MM.1S (cell line): ENCODE data around the gene ECHDC3.

ENCODE experiments used
- DNase-seq: peaks from one replicate; pipeline ENCODE4 v3.0.0-alpha.2; 2015
- H2AFZ ChIP-seq: fragments of 300-600 bp; sonication (generic); 2 replicates; pipeline ENCODE4 v1.6.0; 2016; ENCODE audit warnings: antibody characterized with exemption, low read length
- H3F3A ChIP-seq: fragments of 300-600 bp; sonication (generic); 2 replicates; pipeline ENCODE4 v1.6.1; 2016; ENCODE audit warnings: mild to moderate bottlenecking, antibody characterized with exemption, low read length, moderate library complexity, mixed read lengths; ENCODE audit not compliant: insufficient read depth
- H3K27ac ChIP-seq: fragments of 300-600 bp; sonication (generic); 2 replicates; pipeline ENCODE4 v1.5.1; 2016; ENCODE audit warnings: mild to moderate bottlenecking, low read length
- H3K27me3 ChIP-seq: fragments of 300-600 bp; sonication (generic); replicated peaks from 2 replicates; pipeline ENCODE4 v1.6.0; 2016; ENCODE audit warnings: low read length; ENCODE audit not compliant: insufficient read depth
- H3K36me3 ChIP-seq: fragments of 300-600 bp; sonication (generic); replicated peaks from 2 replicates; pipeline ENCODE4 v1.6.1; 2016; ENCODE audit warnings: mild to moderate bottlenecking, low read length, mixed read lengths; ENCODE audit not compliant: insufficient read depth
- H3K4me1 ChIP-seq: fragments of 300-600 bp; sonication (generic); 2 replicates; pipeline ENCODE4 v1.6.1; 2016; ENCODE audit warnings: low read length, mixed read lengths
- H3K4me2 ChIP-seq: fragments of 300-600 bp; sonication (generic); 2 replicates; pipeline ENCODE4 v1.6.0; 2016; ENCODE audit warnings: low read depth, low read length
- H3K4me3 ChIP-seq: fragments of 300-600 bp; sonication (generic); 2 replicates; pipeline ENCODE4 v1.5.1; 2016; ENCODE audit warnings: low read length, mixed read lengths
- H3K79me2 ChIP-seq: fragments of 300-600 bp; sonication (generic); 2 replicates; pipeline ENCODE4 v1.6.1; 2016; ENCODE audit warnings: mixed run types, low read length, mixed read lengths
- H3K9ac ChIP-seq: fragments of 300-600 bp; sonication (generic); 2 replicates; pipeline ENCODE4 v1.6.1; 2016; ENCODE audit warnings: low read length, mixed read lengths
- H3K9me2 ChIP-seq: fragments of 300-600 bp; sonication (generic); replicated peaks from 2 replicates; pipeline ENCODE4 v1.6.1; 2016; ENCODE audit warnings: mild to moderate bottlenecking, low read length, mixed read lengths; ENCODE audit not compliant: insufficient read depth
- H3K9me3 ChIP-seq: fragments of 300-600 bp; sonication (generic); replicated peaks from 2 replicates; pipeline ENCODE4 v1.6.1; 2016; ENCODE audit warnings: mild to moderate bottlenecking, low read length, mixed read lengths; ENCODE audit not compliant: insufficient read depth
- H4K20me1 ChIP-seq: fragments of 300-600 bp; sonication (generic); 2 replicates; pipeline ENCODE4 v1.6.1; 2016; ENCODE audit warnings: mild to moderate bottlenecking, low read length, moderate library complexity, mixed read lengths; ENCODE audit not compliant: insufficient read depth
- EZH2 ChIP-seq: fragments of 300-600 bp; sonication (generic); optimal IDR thresholded peaks from 2 replicates; pipeline ENCODE3; 2017; ENCODE audit warnings: low read depth, mild to moderate bottlenecking, antibody characterized with exemption, low read length, mixed read lengths
- EZH2phosphoT487 ChIP-seq: fragments of 300-600 bp; sonication (generic); IDR thresholded peaks from 2 replicates; pipeline ENCODE4 v1.6.1; 2018; ENCODE audit warnings: antibody characterized with exemption, low read length
- TF ChIP-seq, protein P1 (sequence below): fragments of 300-600 bp; sonication (generic); IDR thresholded peaks from 2 replicates; pipeline ENCODE4 v1.5.1; 2016; ENCODE audit warnings: antibody characterized with exemption, low read length, mixed read lengths

ECHDC3 gene

DNA sequence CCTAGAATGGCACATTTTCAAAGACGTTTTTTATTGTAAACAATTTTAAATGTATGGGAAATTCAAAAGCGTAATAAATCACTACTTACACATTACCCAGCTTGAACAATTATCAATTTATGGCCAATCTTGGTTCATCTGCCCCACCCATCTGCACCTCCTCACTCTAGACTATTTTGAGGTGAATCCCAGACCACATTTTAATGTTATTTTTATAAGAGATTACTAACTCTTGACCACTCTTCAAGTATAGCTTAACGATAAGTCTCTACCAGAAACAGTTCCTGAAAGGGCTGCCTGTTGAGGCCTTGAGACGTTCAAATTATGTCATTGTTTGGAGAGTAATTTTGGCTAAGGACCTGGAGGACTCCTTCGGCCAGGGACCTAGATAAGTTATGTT is 33.2 kb downstream of the ECHDC3 start:
- DNase-seq, result no peak
- Histone ChIP-seq H3K9me2 (no peaks in the 10 kb centered on the region), H4K20me1 (no peaks in the 10 kb centered on the region), H3K4me3 (no peak overlapping the region), H3K27ac (no peak overlapping the region), H3K36me3 (no peaks in the 10 kb centered on the region), H3F3A (no peaks in the 10 kb centered on the region), H3K4me2 (no peak overlapping the region), H3K4me1 (no peaks in the 10 kb centered on the region), H3K9me3 (no peaks in the 10 kb centered on the region), H3K27me3 (no peaks in the 10 kb centered on the region), H3K9ac (no peak overlapping the region), H3K79me2 (no peaks in the 10 kb centered on the region), H2AFZ (no peak overlapping the region)
- TF ChIP-seq EZH2, result no peak
- TF ChIP-seq EZH2phosphoT487, result no peak
- TF ChIP-seq, protein P1, sequence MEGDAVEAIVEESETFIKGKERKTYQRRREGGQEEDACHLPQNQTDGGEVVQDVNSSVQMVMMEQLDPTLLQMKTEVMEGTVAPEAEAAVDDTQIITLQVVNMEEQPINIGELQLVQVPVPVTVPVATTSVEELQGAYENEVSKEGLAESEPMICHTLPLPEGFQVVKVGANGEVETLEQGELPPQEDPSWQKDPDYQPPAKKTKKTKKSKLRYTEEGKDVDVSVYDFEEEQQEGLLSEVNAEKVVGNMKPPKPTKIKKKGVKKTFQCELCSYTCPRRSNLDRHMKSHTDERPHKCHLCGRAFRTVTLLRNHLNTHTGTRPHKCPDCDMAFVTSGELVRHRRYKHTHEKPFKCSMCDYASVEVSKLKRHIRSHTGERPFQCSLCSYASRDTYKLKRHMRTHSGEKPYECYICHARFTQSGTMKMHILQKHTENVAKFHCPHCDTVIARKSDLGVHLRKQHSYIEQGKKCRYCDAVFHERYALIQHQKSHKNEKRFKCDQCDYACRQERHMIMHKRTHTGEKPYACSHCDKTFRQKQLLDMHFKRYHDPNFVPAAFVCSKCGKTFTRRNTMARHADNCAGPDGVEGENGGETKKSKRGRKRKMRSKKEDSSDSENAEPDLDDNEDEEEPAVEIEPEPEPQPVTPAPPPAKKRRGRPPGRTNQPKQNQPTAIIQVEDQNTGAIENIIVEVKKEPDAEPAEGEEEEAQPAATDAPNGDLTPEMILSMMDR, result no peak

DNA sequence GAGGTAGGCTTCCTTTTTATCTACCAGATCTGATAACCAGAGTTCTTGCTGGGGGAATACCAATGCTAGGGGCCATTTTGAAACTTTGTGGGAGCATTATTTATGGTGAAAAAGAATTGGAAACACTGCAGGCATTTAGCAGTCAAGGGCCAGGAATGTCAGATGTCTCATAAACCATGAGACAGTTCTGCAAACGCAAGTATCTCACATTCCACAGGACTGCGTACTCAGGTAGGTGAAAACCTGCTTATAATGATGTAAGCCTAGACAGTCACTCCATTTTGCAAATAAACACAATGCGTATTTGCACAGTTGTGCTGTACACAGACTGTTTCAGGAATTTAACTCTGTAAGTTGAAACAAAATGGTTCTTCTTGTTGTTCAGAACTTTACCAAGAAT is 33.9 kb downstream of the ECHDC3 start:
- Histone ChIP-seq H3K36me3 (no peaks in the 10 kb centered on the region), H3K27ac (no peak overlapping the region), H3F3A (no peaks in the 10 kb centered on the region), H3K4me2 (no peak overlapping the region), H3K9me3 (no peaks in the 10 kb centered on the region), H4K20me1 (no peaks in the 10 kb centered on the region), H3K4me3 (no peak overlapping the region), H3K27me3 (no peaks in the 10 kb centered on the region), H3K9me2 (no peaks in the 10 kb centered on the region), H2AFZ (no peak overlapping the region), H3K9ac (no peak overlapping the region), H3K79me2 (no peaks in the 10 kb centered on the region), H3K4me1 (no peaks in the 10 kb centered on the region)
- TF ChIP-seq, protein P1, result no peak
- TF ChIP-seq EZH2 (no peak), EZH2phosphoT487 (no peak)
- DNase-seq, result no peak

DNA sequence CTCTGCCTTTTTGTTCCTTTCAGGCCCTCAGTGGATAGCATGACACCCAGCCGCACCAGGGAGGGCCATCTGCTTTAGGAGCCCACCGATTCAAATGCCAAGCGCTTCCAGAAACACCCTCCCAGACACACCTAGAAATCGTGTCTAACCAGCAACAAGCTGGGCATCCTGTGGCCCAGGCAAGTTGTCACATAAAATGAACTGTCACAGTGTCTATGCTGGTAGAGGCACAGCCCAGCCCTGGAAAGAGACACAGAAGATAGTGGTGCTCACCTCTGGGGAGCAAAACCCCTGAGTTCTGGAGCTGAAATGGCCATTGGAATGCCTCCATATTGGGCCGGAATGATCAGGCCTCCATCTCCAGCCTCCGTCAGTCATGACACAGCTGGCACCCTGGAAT is 38.9 kb downstream of the ECHDC3 start:
- Histone ChIP-seq H4K20me1 (no peaks in the 10 kb centered on the region), H2AFZ (no peak overlapping the region), H3K9me2 (no peaks in the 10 kb centered on the region), H3F3A (no peaks in the 10 kb centered on the region), H3K36me3 (no peaks in the 10 kb centered on the region), H3K27me3 (no peaks in the 10 kb centered on the region), H3K9ac (no peak overlapping the region), H3K79me2 (no peaks in the 10 kb centered on the region), H3K4me3 (no peak overlapping the region), H3K4me1 (peaks cover 5% of the 10 kb centered on the region; the same call in 1 of the 2 replicates), H3K9me3 (no peaks in the 10 kb centered on the region), H3K27ac (no peak overlapping the region), H3K4me2 (no peak overlapping the region)
- TF ChIP-seq, protein P1, result no peak
- TF ChIP-seq EZH2phosphoT487 (no peak), EZH2 (no peak)
- no peak for DNase-seq
